GM18909 (cell line): ENCODE data around the gene GAL3ST2.

Experiments used
- ATAC-seq: cut with Tn5 transposase; IDR thresholded peaks from one replicate; pipeline ENCODE4 v1.9.1; 2021; ENCODE audit warnings: mild to moderate bottlenecking; ENCODE audit not compliant: unreplicated experiment, poor library complexity

Gene GAL3ST2

DNA sequence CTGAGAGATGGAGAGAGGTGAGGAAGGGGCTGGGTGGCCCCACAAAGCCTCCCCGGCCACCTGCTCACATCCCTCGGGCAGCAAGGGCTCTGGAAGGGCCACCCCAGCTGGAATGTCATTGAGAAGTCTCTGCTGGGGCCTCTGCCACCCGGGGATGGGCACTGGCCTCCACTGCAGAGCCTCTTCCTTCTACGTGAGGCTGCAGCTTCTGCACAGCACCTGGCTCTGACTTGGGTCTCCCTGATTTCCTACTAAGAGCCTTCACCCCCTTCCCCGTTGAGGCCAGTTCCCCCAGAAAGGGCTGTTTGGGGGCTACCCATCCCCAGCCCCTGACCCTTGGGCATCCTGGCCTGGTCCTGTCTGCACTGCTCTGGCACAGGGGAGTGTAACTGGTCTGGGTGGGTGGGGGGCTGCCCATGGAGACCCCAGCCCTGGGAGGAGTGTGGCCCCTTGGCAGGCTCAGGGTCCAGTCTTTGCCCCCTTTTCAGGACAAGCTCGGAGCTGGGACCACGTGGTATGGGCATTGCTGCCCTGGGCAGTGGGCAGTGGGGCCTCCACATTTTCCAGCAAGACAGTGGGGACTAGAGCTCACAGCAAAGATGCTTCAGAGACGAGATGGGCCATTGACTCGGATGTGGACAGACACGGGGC lies 76.5 kb downstream of the GAL3ST2 start:
- no peak for ATAC-seq
